Measurements from ENCODE around the gene ZNF280A.

DNA sequence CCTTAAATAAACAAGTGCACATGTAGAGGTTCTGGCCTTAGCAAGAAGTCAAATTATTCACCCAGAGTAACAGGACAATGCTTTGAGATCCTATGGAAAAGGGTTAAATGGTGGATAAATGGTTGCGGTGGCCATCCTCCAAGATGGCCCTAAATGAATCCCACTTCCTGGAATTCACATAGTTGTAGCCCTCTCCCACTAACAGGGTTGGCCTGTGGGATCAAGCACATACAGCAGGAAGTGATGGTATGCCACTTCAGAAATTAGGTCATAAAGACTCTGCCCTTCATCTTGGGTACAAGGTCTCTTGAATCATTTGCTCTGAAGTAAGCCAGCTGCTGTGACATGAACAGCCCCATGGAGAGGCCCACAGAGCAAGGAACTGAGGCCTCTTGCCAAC is 13.3 kb downstream of the ZNF280A start:
- TF ChIP-seq, protein P1, sequence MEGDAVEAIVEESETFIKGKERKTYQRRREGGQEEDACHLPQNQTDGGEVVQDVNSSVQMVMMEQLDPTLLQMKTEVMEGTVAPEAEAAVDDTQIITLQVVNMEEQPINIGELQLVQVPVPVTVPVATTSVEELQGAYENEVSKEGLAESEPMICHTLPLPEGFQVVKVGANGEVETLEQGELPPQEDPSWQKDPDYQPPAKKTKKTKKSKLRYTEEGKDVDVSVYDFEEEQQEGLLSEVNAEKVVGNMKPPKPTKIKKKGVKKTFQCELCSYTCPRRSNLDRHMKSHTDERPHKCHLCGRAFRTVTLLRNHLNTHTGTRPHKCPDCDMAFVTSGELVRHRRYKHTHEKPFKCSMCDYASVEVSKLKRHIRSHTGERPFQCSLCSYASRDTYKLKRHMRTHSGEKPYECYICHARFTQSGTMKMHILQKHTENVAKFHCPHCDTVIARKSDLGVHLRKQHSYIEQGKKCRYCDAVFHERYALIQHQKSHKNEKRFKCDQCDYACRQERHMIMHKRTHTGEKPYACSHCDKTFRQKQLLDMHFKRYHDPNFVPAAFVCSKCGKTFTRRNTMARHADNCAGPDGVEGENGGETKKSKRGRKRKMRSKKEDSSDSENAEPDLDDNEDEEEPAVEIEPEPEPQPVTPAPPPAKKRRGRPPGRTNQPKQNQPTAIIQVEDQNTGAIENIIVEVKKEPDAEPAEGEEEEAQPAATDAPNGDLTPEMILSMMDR (IDR thresholded peaks at IDR 0.05): no peak
- TF ChIP-seq POLR2A (IDR thresholded peaks at IDR 0.05): no peak

Data from prostate gland (tissue), 2 donors.